ENCODE results near the gene CSMD2. TPM values are rescaled to one million over a fixed set of nuclear protein-coding genes. Genes with fewer than 3 reads are reported as not detected.

The CSMD2 gene
- total and polyA plus RNA-seq, 7 experiments from 2014 or later, result 0.02 TPM; not detected in 6

DNA sequence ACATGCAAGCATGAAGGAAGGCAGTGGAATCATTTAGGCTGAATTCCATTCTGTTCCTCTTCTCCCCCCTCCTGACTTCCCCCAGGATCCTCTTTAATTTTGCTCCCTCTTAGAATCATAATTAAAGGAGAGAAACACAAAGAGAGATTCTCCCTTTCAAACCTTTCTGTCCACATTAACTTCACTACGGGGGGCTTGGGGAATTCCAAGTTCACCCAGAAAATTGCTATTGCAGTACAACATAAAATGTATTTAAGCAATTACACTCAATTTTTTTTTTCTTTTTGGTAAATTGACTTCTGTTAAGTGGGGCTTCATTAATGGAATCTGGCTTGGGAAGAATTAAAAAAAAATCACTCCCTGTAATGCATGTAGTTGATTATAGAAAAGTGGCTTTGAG, 314.5 kb downstream of the CSMD2 start:
- H3K27me3 ChIP-seq (ENCODE audit: control insufficient read depth in 2 of 2, insufficient read depth in 2 of 2, low read length in 2 of 2), result no peaks in the 10 kb centered on the region
- POLR2A ChIA-PET, result no interaction called here
- Mint-ChIP-seq H3K36me3 (no peaks in the 10 kb centered on the region), H3K4me1 (no peaks in the 10 kb centered on the region), H3K4me3 (no peak overlapping the region), H3K27ac (no peak overlapping the region), H3K9me3 (peaks cover 0 to 3% (median 0%) of the 10 kb centered on the region in 11 donors), H3K27me3 (peaks cover 1 to 26% (median 21%) of the 10 kb centered on the region in 5 donors)
- no peak overlapping the region for H3K27ac ChIP-seq (ENCODE audit: low read depth, low read length)
- no peaks in the 10 kb centered on the region for H3K4me1 ChIP-seq (ENCODE audit: control insufficient read depth in 2 of 2, insufficient read depth in 2 of 2, low read length in 2 of 2)
- ATAC-seq (no peak), DNase-seq (no peak)
- H3K4me3 ChIP-seq (ENCODE audit: low read length), result no peak overlapping the region
- no peaks in the 10 kb centered on the region for H3K9me3 ChIP-seq (ENCODE audit: control insufficient read depth in 2 of 3, low read length in 3 of 3)
- intact Hi-C loops (cut with micrococcal nuclease), result no loop called here
- CTCF ChIA-PET, result no interaction called here
- H3K36me3 ChIP-seq (ENCODE audit: control insufficient read depth in 2 of 3, insufficient read depth in 3 of 3, low read length in 3 of 3), result no peaks in the 10 kb centered on the region

DNA sequence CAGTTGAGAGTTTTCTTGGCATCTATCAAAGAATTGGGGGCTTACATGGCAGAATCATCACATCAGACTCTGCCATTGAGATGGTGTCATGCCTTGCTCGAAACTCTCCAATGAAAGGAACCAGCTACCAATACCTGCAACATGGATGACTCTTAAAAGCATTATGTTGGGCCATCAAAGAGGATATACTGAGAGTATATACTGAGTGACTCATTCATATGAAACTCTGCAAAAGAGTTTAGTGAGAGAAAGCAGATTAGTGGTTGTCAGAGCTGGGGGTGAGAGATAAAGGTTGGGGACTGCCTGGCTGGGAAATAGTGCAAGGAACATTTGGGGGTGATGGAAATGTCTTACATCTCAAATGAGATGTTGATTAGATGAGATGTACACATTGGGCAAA, 315.8 kb downstream of the CSMD2 start:
- peaks cover 1 to 21% (median 13%) of the 10 kb centered on the region in 5 donors for H3K27me3 Mint-ChIP-seq
- no peaks in the 10 kb centered on the region for H3K36me3 Mint-ChIP-seq
- intact Hi-C loops (cut with micrococcal nuclease), result no loop called here
- H3K4me3 Mint-ChIP-seq, result no peak overlapping the region
- H3K4me1 Mint-ChIP-seq, result no peaks in the 10 kb centered on the region
- Histone ChIP-seq H3K4me1 (ENCODE audit: control insufficient read depth in 2 of 2, insufficient read depth in 2 of 2, low read length in 2 of 2) (no peaks in the 10 kb centered on the region), H3K9me3 (ENCODE audit: control insufficient read depth in 2 of 3, low read length in 3 of 3) (no peaks in the 10 kb centered on the region), H3K27me3 (ENCODE audit: control insufficient read depth in 2 of 2, insufficient read depth in 2 of 2, low read length in 2 of 2) (no peaks in the 10 kb centered on the region), H3K36me3 (ENCODE audit: control insufficient read depth in 2 of 3, insufficient read depth in 3 of 3, low read length in 3 of 3) (no peaks in the 10 kb centered on the region), H3K4me3 (ENCODE audit: low read length) (no peak overlapping the region), H3K27ac (ENCODE audit: low read depth, low read length) (no peak overlapping the region)
- no peak for DNase-seq
- peaks cover 0 to 3% (median 0%) of the 10 kb centered on the region in 11 donors for H3K9me3 Mint-ChIP-seq
- no peak overlapping the region for H3K27ac Mint-ChIP-seq
- ChIA-PET POLR2A (no interaction called here), CTCF (no interaction called here)
- ATAC-seq, result no peak

DNA sequence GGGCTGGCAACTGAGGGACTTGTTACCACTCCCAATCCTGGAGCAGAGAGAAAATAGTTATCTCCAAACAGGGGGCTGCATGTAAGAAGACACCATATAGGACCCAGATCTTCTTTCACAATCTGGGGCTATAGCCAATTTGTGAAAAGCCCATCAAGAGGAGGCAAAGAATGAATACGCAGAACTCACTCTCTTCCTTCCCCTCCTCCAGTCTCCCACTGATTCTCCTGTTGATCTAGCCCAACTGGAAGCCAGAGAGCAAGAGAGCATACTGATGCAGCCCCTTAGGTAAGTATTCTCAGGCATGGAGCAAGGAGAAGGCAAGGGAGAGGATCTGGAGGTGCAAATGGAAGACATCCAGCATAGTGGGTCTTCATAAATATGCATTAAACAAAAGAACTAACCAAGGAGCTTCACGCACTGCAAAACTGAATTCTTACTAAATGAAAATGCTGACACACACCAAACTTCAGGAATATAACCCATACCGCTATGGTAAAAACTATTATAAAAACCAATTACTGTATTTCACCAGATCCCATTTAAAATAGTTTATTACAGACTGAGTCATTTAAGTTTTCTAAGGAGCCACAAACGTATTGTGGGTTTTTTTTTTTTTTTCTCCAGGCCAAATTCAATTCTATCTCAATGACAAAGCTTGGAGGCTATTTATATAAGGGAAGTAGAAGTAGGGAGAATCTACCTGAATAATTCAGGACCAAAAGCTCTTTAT, 316.7 kb downstream of the CSMD2 start:
- H3K4me1 Mint-ChIP-seq, result peaks cover 0 to 2% (median 0%) of the 10 kb centered on the region in 7 donors
- no peaks in the 10 kb centered on the region for H3K4me1 ChIP-seq (ENCODE audit: control insufficient read depth in 2 of 2, insufficient read depth in 2 of 2, low read length in 2 of 2)
- no peaks in the 10 kb centered on the region for H3K36me3 Mint-ChIP-seq
- ATAC-seq (no peak), DNase-seq (no peak)
- H3K27ac Mint-ChIP-seq, result no peak overlapping the region
- no peak overlapping the region for H3K27ac ChIP-seq (ENCODE audit: low read depth, low read length)
- peaks cover 0 to 3% (median 0%) of the 10 kb centered on the region in 11 donors for H3K9me3 Mint-ChIP-seq
- POLR2A ChIA-PET, result no interaction called here
- intact Hi-C loops (cut with micrococcal nuclease), result no loop called here
- H3K27me3 Mint-ChIP-seq, result peaks cover 1 to 20% (median 11%) of the 10 kb centered on the region in 5 donors
- H3K4me3 Mint-ChIP-seq, result no peak overlapping the region
- no peaks in the 10 kb centered on the region for H3K36me3 ChIP-seq (ENCODE audit: control insufficient read depth in 2 of 3, insufficient read depth in 3 of 3, low read length in 3 of 3)
- no peak overlapping the region for H3K4me3 ChIP-seq (ENCODE audit: low read length)
- CTCF ChIA-PET, result interaction anchor here (0.9 kb wide), 1 partner anchor 47 kb away, joined by 3 read pairs; no protein-coding TSS in a partner anchor
- H3K27me3 ChIP-seq (ENCODE audit: control insufficient read depth in 2 of 2, insufficient read depth in 2 of 2, low read length in 2 of 2), result no peaks in the 10 kb centered on the region
- H3K9me3 ChIP-seq (ENCODE audit: control insufficient read depth in 2 of 3, low read length in 3 of 3), result no peaks in the 10 kb centered on the region

DNA sequence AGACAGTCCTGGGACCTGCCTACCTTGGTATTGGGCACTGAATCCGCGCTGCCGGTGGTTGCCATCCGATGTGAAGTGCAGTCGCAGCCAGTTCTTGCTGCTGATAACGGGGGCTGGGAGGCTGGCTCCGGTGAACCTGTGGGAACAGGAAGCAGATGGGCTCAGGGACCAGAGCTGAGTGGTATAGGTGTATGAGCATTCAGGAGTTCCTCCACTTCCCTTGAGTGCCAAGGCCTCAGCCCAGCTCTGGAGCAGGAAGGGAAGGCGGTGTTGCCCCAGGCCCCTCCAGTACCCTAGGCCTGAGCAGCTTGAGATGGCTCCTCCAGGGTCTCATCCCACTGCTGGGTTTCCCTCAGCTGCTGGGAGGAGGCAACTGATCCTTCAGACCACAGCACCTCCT, 318.2 kb downstream of the CSMD2 start:
- peaks cover 0 to 2% (median 0%) of the 10 kb centered on the region in 7 donors for H3K4me1 Mint-ChIP-seq
- DNase-seq (no peak), ATAC-seq (no peak)
- H3K4me3 ChIP-seq (ENCODE audit: low read length), result no peak overlapping the region
- H3K9me3 ChIP-seq (ENCODE audit: control insufficient read depth in 2 of 3, low read length in 3 of 3), result no peaks in the 10 kb centered on the region
- no peak overlapping the region for H3K27ac Mint-ChIP-seq
- no peaks in the 10 kb centered on the region for H3K27me3 ChIP-seq (ENCODE audit: control insufficient read depth in 2 of 2, insufficient read depth in 2 of 2, low read length in 2 of 2)
- no peaks in the 10 kb centered on the region for H3K4me1 ChIP-seq (ENCODE audit: control insufficient read depth in 2 of 2, insufficient read depth in 2 of 2, low read length in 2 of 2)
- intact Hi-C loops (cut with micrococcal nuclease), result no loop called here
- peaks cover 0 to 19% (median 11%) of the 10 kb centered on the region in 5 donors for H3K27me3 Mint-ChIP-seq
- ChIA-PET CTCF (interaction anchor here (1.2 kb wide), 1 partner anchor 17 kb away, joined by 3 read pairs; the partner anchor contains the start of gene HMGB4), POLR2A (no interaction called here)
- H3K36me3 ChIP-seq (ENCODE audit: control insufficient read depth in 2 of 3, insufficient read depth in 3 of 3, low read length in 3 of 3), result no peaks in the 10 kb centered on the region
- no peak overlapping the region for H3K27ac ChIP-seq (ENCODE audit: low read depth, low read length)
- H3K36me3 Mint-ChIP-seq, result no peaks in the 10 kb centered on the region
- no peak overlapping the region for H3K4me3 Mint-ChIP-seq
- peaks cover 0 to 1% (median 0%) of the 10 kb centered on the region in 11 donors for H3K9me3 Mint-ChIP-seq

DNA sequence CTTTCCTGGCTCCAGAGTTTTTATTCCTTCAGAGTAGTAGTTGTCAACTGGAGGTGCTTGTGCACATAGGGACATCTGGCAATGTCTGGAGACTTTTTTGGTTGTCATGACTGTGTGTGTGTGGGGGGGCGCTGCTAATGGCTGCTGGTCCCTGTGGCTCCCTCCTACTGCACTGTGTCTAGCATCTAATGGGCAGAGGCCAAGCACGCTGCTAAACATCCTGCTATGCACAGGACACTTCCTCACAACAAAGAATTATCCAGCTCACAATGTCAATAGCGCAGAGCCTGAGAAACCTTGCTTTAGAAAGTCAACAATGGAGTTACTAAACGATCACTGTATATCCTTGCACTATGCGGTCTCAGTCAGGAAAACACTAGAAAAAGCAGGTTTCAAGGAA, 320.9 kb downstream of the CSMD2 start:
- ATAC-seq (no peak), DNase-seq (no peak)
- ChIA-PET POLR2A (no interaction called here), CTCF (no interaction called here)
- intact Hi-C loops (cut with micrococcal nuclease), result no loop called here
- Mint-ChIP-seq H3K9me3 (peaks cover 0 to 1% (median 0%) of the 10 kb centered on the region in 11 donors), H3K36me3 (no peaks in the 10 kb centered on the region), H3K27ac (no peak overlapping the region), H3K27me3 (peaks cover 0 to 21% (median 4%) of the 10 kb centered on the region in 5 donors), H3K4me1 (peaks cover 0 to 2% (median 0%) of the 10 kb centered on the region in 7 donors), H3K4me3 (no peak overlapping the region)
- Histone ChIP-seq H3K9me3 (ENCODE audit: control insufficient read depth in 2 of 3, low read length in 3 of 3) (no peaks in the 10 kb centered on the region), H3K36me3 (ENCODE audit: control insufficient read depth in 2 of 3, insufficient read depth in 3 of 3, low read length in 3 of 3) (no peaks in the 10 kb centered on the region), H3K4me1 (ENCODE audit: control insufficient read depth in 2 of 2, insufficient read depth in 2 of 2, low read length in 2 of 2) (no peaks in the 10 kb centered on the region), H3K27ac (ENCODE audit: low read depth, low read length) (no peak overlapping the region), H3K4me3 (ENCODE audit: low read length) (no peak overlapping the region), H3K27me3 (ENCODE audit: control insufficient read depth in 2 of 2, insufficient read depth in 2 of 2, low read length in 2 of 2) (no peaks in the 10 kb centered on the region)

DNA sequence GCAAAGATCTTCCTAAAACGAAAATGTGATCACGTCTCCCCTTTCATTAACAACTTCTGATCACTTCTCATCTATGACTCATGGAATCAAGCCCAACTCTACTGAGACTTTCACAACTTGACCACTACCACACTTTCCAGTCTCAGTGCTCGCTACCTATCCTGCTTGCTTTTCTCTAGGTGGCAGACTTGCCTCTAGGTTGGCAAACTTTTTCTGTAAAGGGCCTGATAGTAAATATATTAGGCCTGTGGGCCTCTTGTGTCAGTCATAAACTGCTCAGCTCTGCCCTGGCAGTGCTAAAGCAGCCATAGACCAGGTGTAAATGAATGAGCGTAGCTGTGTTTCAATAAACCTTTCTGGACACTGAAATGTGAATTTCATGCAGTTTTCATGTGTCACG, 322.7 kb downstream of the CSMD2 start:
- no peak for ATAC-seq
- peaks cover 0 to 7% (median 0%) of the 10 kb centered on the region in 11 donors for H3K9me3 Mint-ChIP-seq
- Histone ChIP-seq H3K27ac (ENCODE audit: low read depth, low read length) (no peak overlapping the region), H3K27me3 (ENCODE audit: control insufficient read depth in 2 of 2, insufficient read depth in 2 of 2, low read length in 2 of 2) (no peaks in the 10 kb centered on the region), H3K4me3 (ENCODE audit: low read length) (no peak overlapping the region), H3K4me1 (ENCODE audit: control insufficient read depth in 2 of 2, insufficient read depth in 2 of 2, low read length in 2 of 2) (no peaks in the 10 kb centered on the region), H3K36me3 (ENCODE audit: control insufficient read depth in 2 of 3, insufficient read depth in 3 of 3, low read length in 3 of 3) (no peaks in the 10 kb centered on the region), H3K9me3 (ENCODE audit: control insufficient read depth in 2 of 3, low read length in 3 of 3) (no peaks in the 10 kb centered on the region)
- intact Hi-C loops (cut with micrococcal nuclease), result no loop called here
- no peaks in the 10 kb centered on the region for H3K36me3 Mint-ChIP-seq
- no peak for DNase-seq
- no peak overlapping the region for H3K27ac Mint-ChIP-seq
- H3K4me1 Mint-ChIP-seq, result peaks cover 0 to 2% (median 0%) of the 10 kb centered on the region in 7 donors
- CTCF ChIA-PET, result no interaction called here
- POLR2A ChIA-PET, result no interaction called here
- no peak overlapping the region for H3K4me3 Mint-ChIP-seq
- H3K27me3 Mint-ChIP-seq, result peaks cover 0 to 19% (median 12%) of the 10 kb centered on the region in 5 donors

DNA sequence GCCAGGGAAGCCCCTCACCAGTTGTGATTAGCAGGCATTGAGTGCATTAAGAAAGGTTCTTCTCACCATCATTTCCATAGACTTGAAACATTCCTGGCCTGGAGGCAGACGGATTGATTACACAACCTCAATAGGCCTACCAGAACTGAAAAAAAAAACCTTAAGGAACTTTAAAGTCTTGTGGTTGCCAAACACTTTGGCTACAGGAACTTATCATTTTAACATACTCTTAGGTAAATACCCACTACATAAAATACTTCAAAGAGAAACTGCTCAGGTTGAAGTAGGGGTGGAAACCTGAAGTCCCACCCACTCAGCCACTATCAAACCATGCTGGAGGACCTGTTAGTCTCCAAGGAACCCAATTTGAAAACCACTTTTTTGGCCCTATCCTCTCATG, 323.5 kb downstream of the CSMD2 start:
- H3K27ac Mint-ChIP-seq, result no peak overlapping the region
- H3K4me3 ChIP-seq (ENCODE audit: low read length), result no peak overlapping the region
- CTCF ChIA-PET, result no interaction called here
- no peak overlapping the region for H3K4me3 Mint-ChIP-seq
- H3K27me3 Mint-ChIP-seq, result peaks cover 0 to 19% (median 12%) of the 10 kb centered on the region in 5 donors
- intact Hi-C loops (cut with micrococcal nuclease), result no loop called here
- no peaks in the 10 kb centered on the region for H3K27me3 ChIP-seq (ENCODE audit: control insufficient read depth in 2 of 2, insufficient read depth in 2 of 2, low read length in 2 of 2)
- no peaks in the 10 kb centered on the region for H3K36me3 ChIP-seq (ENCODE audit: control insufficient read depth in 2 of 3, insufficient read depth in 3 of 3, low read length in 3 of 3)
- H3K9me3 Mint-ChIP-seq, result peaks cover 0 to 7% (median 0%) of the 10 kb centered on the region in 11 donors
- peaks cover 0 to 2% (median 0%) of the 10 kb centered on the region in 7 donors for H3K4me1 Mint-ChIP-seq
- no peak overlapping the region for H3K27ac ChIP-seq (ENCODE audit: low read depth, low read length)
- DNase-seq, result no peak
- no peaks in the 10 kb centered on the region for H3K9me3 ChIP-seq (ENCODE audit: control insufficient read depth in 2 of 3, low read length in 3 of 3)
- H3K36me3 Mint-ChIP-seq, result no peaks in the 10 kb centered on the region
- H3K4me1 ChIP-seq (ENCODE audit: control insufficient read depth in 2 of 2, insufficient read depth in 2 of 2, low read length in 2 of 2), result no peaks in the 10 kb centered on the region
- POLR2A ChIA-PET, result no interaction called here
- ATAC-seq, result no peak
